ENCODE data around the gene EIF3K.
A peak's percentile ranks its signal among the peaks of the same experiment; 100 is the strongest.

Gene EIF3K

DNA sequence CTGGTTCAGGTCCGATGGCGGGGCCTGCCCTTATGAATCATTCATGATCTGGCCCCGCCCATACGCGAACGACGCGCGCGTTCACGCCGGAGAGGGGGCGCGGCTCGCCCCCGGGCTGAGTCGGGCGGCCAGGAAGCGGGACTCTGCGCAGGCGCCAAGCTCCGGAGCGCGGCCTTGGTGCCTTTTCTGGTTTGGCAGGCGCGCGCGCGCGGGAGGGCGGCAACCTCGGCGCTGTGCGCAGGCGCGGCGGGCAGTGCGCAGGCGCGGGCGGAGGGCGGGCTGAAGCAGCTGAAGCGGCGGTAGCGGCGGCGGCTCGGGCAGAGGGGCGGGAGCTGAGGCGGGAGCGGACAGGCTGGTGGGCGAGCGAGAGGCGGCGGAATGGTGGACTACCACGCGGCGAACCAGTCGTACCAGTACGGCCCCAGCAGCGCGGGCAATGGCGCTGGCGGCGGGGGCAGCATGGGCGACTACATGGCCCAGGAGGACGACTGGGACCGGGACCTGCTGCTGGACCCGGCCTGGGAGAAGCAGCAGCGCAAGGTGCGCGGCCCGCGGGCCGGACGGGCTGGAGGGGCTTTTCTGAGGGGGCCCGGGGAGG is 28.5 kb downstream of the EIF3K start, which contains the start of gene ACTN4:
Gene ACTN4 (plus strand): TSS at position 282 of the 598 bp plus-strand sequence. CDS start 97 bp downstream, at position 379.
- DNase-seq (peak; percentile 99), ATAC-seq (ENCODE audit: insufficient read depth, low read depth) (peak; percentile 90)
- H3K4me3 ChIP-seq (ENCODE audit: low read depth in 1 of 2, low read length in 2 of 2): peak within 1 kb of the TSS; percentile 75 to 98
- peaks cover 50% of the 10 kb centered on the region for H3K79me2 ChIP-seq (ENCODE audit: insufficient read depth, low read length)
- no peak for TF ChIP-seq EZH2 (IDR thresholded peaks at IDR 0.05; ENCODE audit: borderline replicate concordance, low read depth, low read length, severe bottlenecking)
- TF ChIP-seq, protein P1, sequence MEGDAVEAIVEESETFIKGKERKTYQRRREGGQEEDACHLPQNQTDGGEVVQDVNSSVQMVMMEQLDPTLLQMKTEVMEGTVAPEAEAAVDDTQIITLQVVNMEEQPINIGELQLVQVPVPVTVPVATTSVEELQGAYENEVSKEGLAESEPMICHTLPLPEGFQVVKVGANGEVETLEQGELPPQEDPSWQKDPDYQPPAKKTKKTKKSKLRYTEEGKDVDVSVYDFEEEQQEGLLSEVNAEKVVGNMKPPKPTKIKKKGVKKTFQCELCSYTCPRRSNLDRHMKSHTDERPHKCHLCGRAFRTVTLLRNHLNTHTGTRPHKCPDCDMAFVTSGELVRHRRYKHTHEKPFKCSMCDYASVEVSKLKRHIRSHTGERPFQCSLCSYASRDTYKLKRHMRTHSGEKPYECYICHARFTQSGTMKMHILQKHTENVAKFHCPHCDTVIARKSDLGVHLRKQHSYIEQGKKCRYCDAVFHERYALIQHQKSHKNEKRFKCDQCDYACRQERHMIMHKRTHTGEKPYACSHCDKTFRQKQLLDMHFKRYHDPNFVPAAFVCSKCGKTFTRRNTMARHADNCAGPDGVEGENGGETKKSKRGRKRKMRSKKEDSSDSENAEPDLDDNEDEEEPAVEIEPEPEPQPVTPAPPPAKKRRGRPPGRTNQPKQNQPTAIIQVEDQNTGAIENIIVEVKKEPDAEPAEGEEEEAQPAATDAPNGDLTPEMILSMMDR (IDR thresholded peaks at IDR 0.05; ENCODE audit: borderline replicate concordance, extremely low read depth, low read length, poor library complexity, severe bottlenecking): no peak
- H3K36me3 ChIP-seq (ENCODE audit: insufficient read depth, low read length): peaks cover 8% of the 10 kb centered on the region; the same call in 1 of the 2 replicates
- peaks cover 39% of the 10 kb centered on the region for H4K20me1 ChIP-seq (ENCODE audit: insufficient read depth, low read length)
- H3K27me3 ChIP-seq (ENCODE audit: insufficient read depth, low read length, poor library complexity): no peaks in the 10 kb centered on the region
- H3K27ac ChIP-seq (ENCODE audit: low read length): peak within 1 kb of the TSS; percentile 75
- H3K9me3 ChIP-seq (ENCODE audit: insufficient read depth, low read length, severe bottlenecking): no peaks in the 10 kb centered on the region
- H3K9ac ChIP-seq (ENCODE audit: low read depth, low read length): peak within 1 kb of the TSS; percentile 90
- H3K4me2 ChIP-seq (ENCODE audit: insufficient read depth, low read length): peak within 1 kb of the TSS; percentile 84
- peak within 1 kb of the TSS; percentile 92 for H2AFZ ChIP-seq (ENCODE audit: low read depth, low read length)
- H3K4me1 ChIP-seq (ENCODE audit: insufficient read depth, low read length): peaks cover 42% of the 10 kb centered on the region

DNA sequence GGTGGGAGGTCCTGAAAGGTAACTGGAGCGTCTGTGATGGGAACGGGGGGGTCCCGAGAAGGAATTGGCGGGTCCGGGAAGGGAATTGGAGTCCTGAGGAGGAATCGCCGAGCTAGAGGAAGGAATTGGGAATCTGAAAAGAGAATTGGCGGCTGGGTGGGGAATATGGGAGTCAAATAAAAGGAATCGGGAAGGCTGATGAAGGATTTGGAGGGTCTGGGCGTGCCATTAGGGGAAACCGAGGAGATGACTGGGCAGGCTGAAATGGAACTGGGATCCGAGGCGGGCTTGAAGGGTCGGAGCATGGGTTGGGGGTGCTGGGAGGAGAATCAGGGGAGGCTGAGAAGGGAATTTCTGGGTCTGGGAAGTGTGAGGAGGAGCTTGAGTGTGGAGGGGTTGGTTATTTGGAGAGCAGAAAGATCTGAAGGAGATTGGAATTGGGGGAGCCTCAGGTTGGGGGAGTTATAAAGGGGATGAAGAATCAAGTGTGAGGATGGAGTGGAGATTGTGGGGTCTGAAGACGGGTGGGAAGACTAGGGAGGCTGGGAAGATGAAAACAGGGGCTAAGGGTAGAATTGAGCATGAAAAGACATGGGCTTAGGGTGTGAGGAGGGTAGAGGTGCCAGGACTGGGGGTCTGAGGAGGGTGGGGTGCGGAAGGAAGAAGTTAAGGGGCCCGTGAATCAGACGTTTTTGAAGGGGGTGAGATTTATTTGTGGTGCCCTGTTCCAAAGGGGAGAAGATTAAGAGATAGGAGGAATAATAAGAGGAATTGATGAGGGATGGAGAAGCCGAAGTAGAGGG is 29.2 kb downstream of the EIF3K start:
- ATAC-seq (ENCODE audit: insufficient read depth, low read depth): no peak
- H3K9me3 ChIP-seq (ENCODE audit: insufficient read depth, low read length, severe bottlenecking): no peaks in the 10 kb centered on the region
- peak overlapping the region; percentile 62 for H3K27ac ChIP-seq (ENCODE audit: low read length)
- peaks cover 57% of the 10 kb centered on the region for H3K79me2 ChIP-seq (ENCODE audit: insufficient read depth, low read length)
- H3K27me3 ChIP-seq (ENCODE audit: insufficient read depth, low read length, poor library complexity): no peaks in the 10 kb centered on the region
- peak overlapping the region; percentile 75 to 98 for H3K4me3 ChIP-seq (ENCODE audit: low read depth in 1 of 2, low read length in 2 of 2)
- peak; percentile 22 for DNase-seq
- H3K36me3 ChIP-seq (ENCODE audit: insufficient read depth, low read length): peaks cover 8% of the 10 kb centered on the region; the same call in 1 of the 2 replicates
- TF ChIP-seq, protein P1 (IDR thresholded peaks at IDR 0.05; ENCODE audit: borderline replicate concordance, extremely low read depth, low read length, poor library complexity, severe bottlenecking): no peak
- no peak for TF ChIP-seq EZH2 (IDR thresholded peaks at IDR 0.05; ENCODE audit: borderline replicate concordance, low read depth, low read length, severe bottlenecking)
- peaks cover 44% of the 10 kb centered on the region for H4K20me1 ChIP-seq (ENCODE audit: insufficient read depth, low read length)
- peak overlapping the region; percentile 84 for H3K4me2 ChIP-seq (ENCODE audit: insufficient read depth, low read length)
- peaks cover 42% of the 10 kb centered on the region for H3K4me1 ChIP-seq (ENCODE audit: insufficient read depth, low read length)
- H3K9ac ChIP-seq (ENCODE audit: low read depth, low read length): peak overlapping the region; percentile 90
- H2AFZ ChIP-seq (ENCODE audit: low read depth, low read length): peak overlapping the region; percentile 63

DNA sequence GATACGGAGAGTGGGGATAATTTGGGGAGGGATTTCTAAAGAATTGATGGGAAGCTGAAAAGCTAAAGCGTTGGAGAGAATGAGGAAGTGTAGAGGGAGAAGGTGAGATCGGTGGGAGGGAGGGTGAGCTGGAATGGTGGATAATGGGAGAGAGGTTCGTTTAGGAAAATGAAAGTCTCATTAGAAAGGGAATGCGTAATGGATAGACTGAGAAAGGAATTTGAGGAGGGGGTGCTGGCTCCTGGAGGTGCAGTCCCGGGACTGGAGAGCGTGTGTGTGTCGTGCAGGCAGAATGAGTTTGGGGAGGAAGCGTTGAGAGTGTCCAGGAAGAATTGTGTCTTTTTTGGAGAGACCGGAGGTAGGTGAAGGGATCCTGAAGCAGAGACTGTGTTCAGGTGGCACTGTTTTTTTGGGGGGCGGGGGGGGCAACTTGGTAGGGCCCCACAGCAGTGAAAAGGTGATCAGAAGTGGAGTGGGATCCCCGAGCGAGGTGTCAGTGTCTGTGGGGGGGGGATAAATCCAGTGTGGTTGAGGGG is 29.8 kb downstream of the EIF3K start:
- H3K27me3 ChIP-seq (ENCODE audit: insufficient read depth, low read length, poor library complexity): no peaks in the 10 kb centered on the region
- H3K4me3 ChIP-seq (ENCODE audit: low read depth in 1 of 2, low read length in 2 of 2): peak overlapping the region; percentile 75 to 98; a peak in 3 of 4 replicates
- ATAC-seq (ENCODE audit: insufficient read depth, low read depth) (no peak), DNase-seq (no peak)
- peak overlapping the region; percentile 90 for H3K9ac ChIP-seq (ENCODE audit: low read depth, low read length)
- peaks cover 50% of the 10 kb centered on the region for H4K20me1 ChIP-seq (ENCODE audit: insufficient read depth, low read length)
- peaks cover 42% of the 10 kb centered on the region for H3K4me1 ChIP-seq (ENCODE audit: insufficient read depth, low read length)
- H3K79me2 ChIP-seq (ENCODE audit: insufficient read depth, low read length): peaks cover 64% of the 10 kb centered on the region
- H2AFZ ChIP-seq (ENCODE audit: low read depth, low read length): no peak overlapping the region
- H3K4me2 ChIP-seq (ENCODE audit: insufficient read depth, low read length): peak overlapping the region; percentile 84
- TF ChIP-seq EZH2 (IDR thresholded peaks at IDR 0.05; ENCODE audit: borderline replicate concordance, low read depth, low read length, severe bottlenecking): no peak
- TF ChIP-seq, protein P1 (IDR thresholded peaks at IDR 0.05; ENCODE audit: borderline replicate concordance, extremely low read depth, low read length, poor library complexity, severe bottlenecking): no peak
- peak overlapping the region; percentile 62 for H3K27ac ChIP-seq (ENCODE audit: low read length)
- H3K36me3 ChIP-seq (ENCODE audit: insufficient read depth, low read length): peaks cover 8% of the 10 kb centered on the region; the same call in 1 of the 2 replicates
- no peaks in the 10 kb centered on the region for H3K9me3 ChIP-seq (ENCODE audit: insufficient read depth, low read length, severe bottlenecking)
